ENCODE data around the gene ZBTB12.
A peak's percentile ranks its signal among the peaks of the same experiment; 100 is the strongest.

ZBTB12 gene

DNA sequence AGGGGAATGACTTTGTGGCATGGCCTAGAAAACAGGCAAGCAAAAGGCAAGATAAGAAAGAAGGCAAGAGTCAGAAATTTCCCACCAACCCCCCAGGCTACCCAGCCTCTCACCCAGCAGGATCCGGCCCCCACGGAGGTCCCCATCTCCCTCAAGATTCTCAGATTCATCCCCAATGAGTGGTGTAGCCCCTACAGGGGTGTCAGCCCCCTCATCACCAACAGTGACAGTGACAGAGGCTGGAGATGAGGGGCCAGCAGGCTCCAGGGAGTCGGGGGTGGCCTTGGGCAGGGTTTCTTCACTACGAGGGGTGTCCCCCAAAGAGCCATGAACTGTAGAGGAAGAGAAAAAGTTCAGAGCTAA, 5.4 kb downstream of the ZBTB12 start:
- DNase-seq, result no peak

DNA sequence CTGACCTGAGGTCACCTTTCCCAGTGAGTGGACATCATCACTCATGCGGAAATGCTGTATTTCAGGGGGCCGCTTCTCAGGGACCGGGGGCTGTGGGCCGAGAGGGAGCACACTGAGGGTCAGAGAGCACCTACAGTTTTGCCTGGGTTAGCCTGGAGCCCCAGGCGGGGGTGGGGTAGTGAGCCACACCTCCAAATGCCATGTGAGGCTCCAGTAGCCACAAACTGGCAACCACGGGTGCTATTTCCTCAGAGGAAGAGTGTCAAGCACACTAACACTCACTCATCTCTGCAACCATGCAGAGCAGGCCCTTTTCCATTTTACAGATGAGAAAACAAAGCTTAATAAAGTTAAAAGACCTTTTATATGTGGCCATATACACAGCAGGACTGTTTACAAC, 9.1 kb downstream of the ZBTB12 start:
- no peak for DNase-seq

- no peak for DNase-seq
These were observed 12.4 kb downstream of the ZBTB12 start for GRCh38 chr6:31889331-31889972.

GRCh38 chr6:31888276-31889258, 13.3 kb downstream of the ZBTB12 start:
- DNase-seq, result peak; percentile 53

- no peak for DNase-seq
These were observed 14.5 kb downstream of the ZBTB12 start for GRCh38 chr6:31887173-31888007.

DNA sequence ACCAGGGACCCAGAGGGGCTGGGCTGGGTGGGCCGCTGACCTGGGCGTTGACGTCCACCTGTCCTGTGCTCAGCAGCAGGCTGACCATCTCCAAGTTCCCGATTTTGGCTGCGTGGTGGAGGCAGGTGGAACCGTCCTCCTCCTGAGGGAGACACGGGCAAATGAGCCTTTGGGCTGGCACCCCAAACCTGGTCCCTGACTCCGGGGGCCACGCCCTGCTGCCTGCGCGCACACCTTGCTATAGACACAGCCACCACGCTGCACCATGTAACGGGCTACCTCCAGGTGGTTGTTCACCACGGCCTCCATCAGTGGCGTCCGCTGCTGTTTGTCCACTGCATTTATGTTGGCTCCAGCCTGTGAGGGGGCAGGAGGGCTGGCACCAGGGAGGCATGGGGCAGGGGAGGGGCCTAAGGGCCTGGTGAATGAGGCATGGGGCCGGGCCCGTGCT, 15.3 kb downstream of the ZBTB12 start:
- no peak for DNase-seq

DNA sequence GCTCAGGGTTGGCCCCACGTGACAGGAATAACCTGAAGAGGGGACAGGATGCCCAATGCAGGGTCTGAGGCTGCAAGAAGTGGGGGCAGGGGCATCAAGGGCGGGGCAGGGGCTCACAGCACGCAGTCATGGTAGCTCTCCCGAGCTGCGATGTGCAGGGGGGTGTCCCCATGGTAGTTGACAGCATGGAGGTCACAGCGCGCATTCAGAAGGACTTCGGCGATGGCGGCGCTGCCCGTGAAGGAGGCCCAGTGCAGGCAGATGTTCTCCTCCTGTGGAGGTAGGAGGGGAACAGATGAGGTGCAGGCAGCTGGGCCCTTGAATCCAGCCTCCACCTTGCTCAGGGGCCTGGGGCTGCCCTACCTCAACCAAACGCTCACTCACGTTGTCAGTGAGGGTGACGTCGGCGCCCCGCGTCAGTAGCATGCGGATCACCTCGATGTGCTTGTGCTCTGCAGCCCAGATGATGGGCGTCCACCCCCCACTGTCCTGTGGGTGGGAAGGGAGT, 17.3 kb downstream of the ZBTB12 start:
- DNase-seq, result no peak

DNA sequence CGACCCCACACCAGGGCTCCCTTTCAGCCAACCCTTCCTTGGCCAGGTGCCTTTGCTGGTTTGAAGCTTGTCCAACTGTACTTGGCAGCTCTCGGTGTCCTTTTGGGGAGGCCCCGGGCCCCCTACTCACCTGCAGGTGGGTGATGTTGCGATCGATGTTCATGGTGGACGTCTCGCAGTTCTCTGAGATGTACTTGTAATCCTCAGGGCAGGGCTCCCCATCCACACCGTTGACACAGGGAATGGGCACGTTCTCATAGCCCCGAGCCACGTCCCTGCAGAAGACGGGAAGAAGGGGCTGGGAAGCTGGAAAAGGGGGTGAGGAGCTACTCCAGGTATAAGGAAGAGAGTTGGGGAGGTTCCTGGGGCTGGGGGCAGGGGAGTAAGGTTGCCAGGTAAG, 18.2 kb downstream of the ZBTB12 start:
- no peak for DNase-seq

DNA sequence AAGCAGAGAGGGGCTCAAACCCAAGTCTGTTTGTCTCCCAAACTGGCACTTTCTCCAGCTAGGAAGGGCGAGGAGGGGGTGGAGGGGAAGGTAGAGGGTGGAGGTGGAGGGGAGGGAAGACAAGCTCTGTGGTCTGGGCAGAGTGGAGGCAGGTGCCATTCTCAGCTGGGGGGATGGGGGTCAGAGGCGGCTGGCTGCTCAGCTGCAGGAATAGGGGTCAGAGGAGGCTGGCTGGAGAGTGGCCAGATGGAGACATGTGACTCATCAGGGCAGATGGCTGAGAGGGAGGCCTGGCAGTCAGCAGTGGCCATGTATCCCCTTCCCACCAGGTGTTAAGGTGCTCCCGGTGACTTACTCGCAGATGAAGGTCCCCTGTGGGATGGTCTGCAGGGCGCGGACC, 19.5 kb downstream of the ZBTB12 start:
- peak; percentile 40 for DNase-seq

- DNase-seq, result no peak
These were observed 20.6 kb downstream of the ZBTB12 start for GRCh38 chr6:31881136-31881859.

DNA sequence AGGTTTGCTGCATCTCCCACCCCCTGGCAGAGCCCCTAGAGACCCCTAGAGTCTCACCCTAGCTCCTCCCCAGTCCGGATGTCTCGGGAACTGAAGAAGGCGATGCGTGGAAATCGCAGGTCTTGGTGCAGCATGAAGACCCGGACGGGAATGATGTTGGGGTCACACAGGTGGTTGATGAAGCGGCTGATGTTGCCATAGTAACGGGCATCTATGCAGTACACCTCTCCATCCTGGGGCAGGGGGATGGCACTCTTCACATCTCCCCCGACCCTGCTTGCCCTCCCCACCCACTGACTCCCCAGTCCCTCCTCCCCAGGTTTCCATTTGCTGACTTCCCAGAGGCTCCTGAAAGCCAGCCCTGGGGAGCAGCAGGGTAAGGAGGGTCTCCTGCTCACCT, 21.3 kb downstream of the ZBTB12 start:
- no peak for DNase-seq

- no peak for DNase-seq
These were observed 22.0 kb downstream of the ZBTB12 start for GRCh38 chr6:31879901-31880300.

GRCh38 chr6:31879143-31879542, 22.7 kb downstream of the ZBTB12 start:
- no peak for DNase-seq

DNA sequence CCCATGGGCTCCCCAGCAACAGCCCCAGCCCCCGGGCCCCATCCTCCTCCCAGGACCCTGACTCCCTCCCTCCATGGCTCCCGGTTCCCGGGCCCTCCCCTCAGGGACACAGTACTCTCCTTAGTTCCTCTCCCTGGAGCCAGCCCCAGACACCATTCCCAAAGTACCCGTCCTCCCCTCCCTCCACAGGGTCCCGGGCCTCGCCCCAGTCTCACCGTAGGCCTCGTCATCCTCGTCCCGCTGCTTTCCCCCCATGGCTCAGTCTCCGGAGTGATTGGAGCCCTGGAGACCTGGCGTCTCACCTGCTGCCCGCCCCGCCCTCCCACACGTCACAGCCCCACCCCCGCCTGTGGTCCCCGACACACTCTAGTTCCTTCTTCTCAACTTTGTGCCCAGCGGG, 23.2 kb downstream of the ZBTB12 start, which contains the start of gene SLC44A4:
TSS of gene SLC44A4 (minus strand) at position 272 of the 400 bp plus-strand sequence. CDS start at position 255, 17 bp downstream.
- no peak for DNase-seq

DNA sequence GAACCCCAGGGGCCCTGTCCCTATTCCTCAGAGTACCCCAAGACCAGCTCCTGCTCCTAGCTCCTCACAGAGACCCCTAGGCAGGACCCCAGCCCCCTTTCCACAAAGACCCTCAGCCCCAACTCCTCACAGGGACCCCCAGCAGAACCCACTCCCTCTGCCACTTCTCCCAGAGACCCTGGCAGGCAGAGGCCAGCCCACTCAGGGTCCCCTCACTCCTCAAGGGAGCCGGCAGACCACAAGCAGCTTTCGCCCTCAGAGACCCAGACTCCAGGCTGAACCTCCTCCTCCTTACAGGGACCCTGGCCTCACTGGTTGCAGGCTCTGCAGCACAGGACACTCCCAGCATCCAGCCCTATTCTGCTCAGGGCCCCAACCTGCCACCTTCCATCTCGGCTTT, 23.7 kb downstream of the ZBTB12 start:
- DNase-seq, result no peak

DNA sequence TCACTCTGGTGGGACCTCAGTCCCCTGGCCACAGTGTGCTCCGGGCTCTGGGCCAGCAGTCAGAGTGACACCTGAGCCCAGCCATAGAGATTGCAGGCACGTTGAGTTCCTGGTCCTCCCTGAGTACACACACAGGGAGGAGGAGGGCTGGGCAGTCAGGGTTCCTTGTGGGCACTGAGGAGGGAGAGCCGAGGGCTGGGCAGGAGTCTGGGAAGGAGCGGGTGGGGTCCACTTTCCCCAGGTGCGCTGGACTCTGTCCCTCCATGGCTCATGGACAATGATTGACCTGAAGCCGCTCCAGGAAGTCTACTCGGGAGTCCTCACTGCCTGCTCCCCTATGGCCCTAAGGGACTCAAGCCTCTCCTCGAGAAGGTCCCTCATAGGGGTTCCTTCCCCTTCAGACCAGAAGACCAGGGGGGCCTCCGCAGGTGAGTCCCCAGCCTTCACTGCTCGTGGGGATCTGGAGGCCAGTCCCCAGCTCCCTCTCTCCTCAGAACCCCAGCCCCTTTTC, 24.2 kb downstream of the ZBTB12 start:
- no peak for DNase-seq

DNA sequence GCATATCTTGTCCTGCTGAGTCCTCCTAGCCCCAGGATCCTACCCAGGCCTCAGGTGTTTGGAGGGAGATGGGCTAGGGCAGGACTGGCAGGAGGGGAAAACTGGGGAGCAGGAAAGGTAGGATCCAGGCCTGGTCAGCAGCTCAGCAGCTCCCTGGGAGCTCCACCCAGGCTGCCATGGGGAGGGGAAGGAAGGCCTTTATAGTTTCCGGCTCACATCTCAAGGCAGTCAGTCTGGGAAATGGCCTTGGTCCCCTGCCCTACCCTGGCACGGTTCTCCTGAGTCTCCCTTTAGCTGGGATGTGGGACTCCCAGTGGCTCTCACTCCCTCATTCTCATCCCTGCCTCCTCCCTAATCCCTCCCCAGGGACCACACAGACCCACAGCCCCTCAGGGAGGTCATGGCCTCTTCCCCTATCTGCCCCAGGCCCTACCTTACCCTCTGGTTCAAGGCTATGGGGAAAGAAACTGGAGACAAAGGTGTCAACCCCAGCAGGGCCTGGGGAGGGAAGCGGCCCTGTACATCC, 24.7 kb downstream of the ZBTB12 start:
- DNase-seq, result peak; percentile 46

DNA sequence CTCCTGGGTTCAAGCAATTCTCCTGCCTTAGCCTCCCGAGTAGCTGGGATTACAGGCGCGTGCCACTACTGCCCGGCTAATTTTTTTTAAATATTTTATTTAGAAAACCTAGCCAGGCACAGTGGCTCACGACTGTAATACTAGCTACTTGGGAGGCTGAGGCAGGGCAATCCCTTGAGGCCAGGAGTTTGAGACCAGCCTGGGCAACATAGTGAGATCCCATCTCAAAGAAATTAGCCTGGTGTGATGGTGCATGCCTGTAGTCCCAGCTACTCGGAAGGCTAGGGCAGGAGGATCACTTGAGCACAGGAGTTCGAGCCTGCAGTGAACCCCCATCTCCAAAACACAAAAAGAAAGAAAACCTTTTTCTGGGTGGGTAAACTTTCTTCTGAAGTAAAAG, 25.5 kb downstream of the ZBTB12 start:
- DNase-seq, result no peak

- no peak for DNase-seq
These were observed 26.0 kb downstream of the ZBTB12 start for GRCh38 chr6:31875877-31876276.

DNA sequence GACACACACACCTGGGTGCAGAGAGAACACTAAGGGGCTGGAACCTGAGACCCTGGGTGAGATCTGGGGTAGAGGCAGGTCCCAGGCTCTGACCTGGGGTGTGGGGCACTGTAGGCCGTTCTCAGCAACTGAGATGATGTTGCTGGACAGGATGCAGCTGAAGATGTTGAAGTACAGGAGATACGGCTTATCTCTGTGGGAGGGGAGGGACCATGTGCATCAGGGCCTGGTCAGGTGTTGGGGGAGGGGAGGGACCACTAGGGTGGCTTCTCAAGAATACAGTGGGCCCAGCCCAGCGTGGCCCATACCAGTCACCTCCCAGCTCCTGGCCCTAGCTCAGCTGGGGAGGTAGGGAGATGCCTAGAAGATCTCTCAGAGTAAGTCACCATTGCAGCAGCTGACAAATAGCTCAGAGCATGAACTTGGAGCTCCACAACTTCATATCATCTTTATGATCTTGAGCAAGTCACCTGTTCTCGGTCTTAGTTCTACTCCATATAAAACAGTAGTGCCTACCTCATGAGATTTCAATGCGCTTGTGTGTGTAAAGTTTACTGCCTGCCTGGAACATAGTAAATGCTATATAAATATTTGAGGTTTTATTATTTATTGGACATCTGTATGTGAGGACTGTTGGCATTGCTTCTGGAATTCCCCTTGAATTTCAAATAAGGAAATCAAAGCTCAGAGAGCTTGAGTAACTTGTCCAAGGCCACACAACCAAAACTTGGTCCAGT, 26.9 kb downstream of the ZBTB12 start:
- DNase-seq, result no peak

- DNase-seq, result no peak
These were observed 27.7 kb downstream of the ZBTB12 start for GRCh38 chr6:31874084-31874670.
